GM10266 (cell line): ENCODE results near the gene THEM5.

Source experiments
- DNase-seq: peaks from one replicate; pipeline ENCODE4 v3.0.0; 2012; ENCODE audit errors: extremely low spot score
- TF ChIP-seq, protein P1 (sequence below): IDR thresholded peaks from 2 replicates; pipeline ENCODE4 v1.5.1; 2012; ENCODE audit warnings: mild to moderate bottlenecking, low read depth; ENCODE audit not compliant: control insufficient read depth, insufficient read depth; ENCODE audit errors: missing control alignments

The THEM5 gene

GRCh38 chr1:151811181-151811580 lies 42.3 kb downstream of the THEM5 start:
- TF ChIP-seq, protein P1, sequence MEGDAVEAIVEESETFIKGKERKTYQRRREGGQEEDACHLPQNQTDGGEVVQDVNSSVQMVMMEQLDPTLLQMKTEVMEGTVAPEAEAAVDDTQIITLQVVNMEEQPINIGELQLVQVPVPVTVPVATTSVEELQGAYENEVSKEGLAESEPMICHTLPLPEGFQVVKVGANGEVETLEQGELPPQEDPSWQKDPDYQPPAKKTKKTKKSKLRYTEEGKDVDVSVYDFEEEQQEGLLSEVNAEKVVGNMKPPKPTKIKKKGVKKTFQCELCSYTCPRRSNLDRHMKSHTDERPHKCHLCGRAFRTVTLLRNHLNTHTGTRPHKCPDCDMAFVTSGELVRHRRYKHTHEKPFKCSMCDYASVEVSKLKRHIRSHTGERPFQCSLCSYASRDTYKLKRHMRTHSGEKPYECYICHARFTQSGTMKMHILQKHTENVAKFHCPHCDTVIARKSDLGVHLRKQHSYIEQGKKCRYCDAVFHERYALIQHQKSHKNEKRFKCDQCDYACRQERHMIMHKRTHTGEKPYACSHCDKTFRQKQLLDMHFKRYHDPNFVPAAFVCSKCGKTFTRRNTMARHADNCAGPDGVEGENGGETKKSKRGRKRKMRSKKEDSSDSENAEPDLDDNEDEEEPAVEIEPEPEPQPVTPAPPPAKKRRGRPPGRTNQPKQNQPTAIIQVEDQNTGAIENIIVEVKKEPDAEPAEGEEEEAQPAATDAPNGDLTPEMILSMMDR = no peak
- DNase-seq = no peak

DNA sequence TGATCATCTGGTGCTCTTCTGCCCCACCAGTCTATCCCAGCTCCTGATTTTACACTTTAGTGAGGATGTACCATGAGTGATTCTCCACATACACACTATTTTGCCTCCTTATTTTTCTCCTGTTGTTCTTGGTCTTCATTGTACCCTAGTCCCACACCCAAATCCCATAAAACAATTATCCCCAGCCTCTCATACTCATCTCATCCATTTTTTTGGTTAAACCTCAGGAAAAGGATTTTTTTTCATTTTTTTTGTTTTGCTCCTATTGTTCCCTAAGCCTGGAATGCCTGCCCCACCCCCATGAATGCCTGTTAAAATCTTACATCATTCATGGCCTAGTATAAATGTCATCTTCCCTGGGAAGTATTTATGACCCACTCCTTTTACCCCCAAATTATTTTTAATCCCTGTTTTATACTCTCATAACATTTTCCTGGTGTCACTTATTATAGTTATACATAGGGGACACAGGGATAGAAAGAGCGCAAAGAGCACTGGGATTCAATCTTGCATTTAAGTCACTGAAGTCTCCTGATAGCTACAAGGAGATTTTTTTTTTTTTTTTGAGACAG lies 43.4 kb downstream of the THEM5 start:
- TF ChIP-seq, protein P1 = no peak
- no peak for DNase-seq

DNA sequence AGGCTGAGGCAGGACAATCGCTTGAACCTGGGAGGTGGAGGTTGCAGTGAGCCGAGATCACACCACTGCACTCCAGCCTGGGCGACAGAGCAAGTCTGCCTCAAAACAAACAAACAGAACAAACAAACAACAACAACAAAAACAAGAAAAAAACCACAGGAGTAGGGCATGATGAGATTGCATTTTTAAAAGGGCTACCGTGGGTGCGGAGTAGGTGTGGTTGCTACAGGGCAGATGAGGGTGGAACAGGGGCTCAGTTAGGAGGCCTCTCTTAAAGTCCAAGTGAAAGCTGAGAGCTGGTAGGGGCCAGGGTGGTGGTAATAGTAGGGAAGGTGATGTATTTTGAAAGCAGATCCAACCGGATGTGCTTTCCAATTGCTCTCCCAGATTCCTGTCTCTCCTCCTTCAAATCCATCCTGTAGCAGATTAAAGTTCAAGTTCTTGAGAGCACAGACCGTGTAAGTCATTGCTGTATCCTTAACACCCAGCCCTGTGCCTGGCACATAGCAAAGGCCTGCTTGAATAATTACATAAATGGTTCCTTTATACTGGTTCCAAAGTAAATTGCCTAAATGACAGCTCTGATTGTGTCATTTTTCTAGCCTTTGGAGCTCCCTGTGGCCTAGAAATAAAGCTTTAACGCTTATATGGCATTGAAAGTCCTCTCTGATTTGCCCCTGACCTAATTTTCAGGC lies 44.1 kb downstream of the THEM5 start:
- DNase-seq = no peak
- TF ChIP-seq, protein P1 = no peak

GRCh38 chr1:151807766-151808165 lies 45.7 kb downstream of the THEM5 start:
- no peak for DNase-seq
- TF ChIP-seq, protein P1 = no peak

- TF ChIP-seq, protein P1 = no peak
- no peak for DNase-seq
These were observed 46.4 kb downstream of the THEM5 start for GRCh38 chr1:151807131-151807530.

GRCh38 chr1:151806170-151806569 lies 47.3 kb downstream of the THEM5 start:
- DNase-seq = no peak
- TF ChIP-seq, protein P1 = no peak

DNA sequence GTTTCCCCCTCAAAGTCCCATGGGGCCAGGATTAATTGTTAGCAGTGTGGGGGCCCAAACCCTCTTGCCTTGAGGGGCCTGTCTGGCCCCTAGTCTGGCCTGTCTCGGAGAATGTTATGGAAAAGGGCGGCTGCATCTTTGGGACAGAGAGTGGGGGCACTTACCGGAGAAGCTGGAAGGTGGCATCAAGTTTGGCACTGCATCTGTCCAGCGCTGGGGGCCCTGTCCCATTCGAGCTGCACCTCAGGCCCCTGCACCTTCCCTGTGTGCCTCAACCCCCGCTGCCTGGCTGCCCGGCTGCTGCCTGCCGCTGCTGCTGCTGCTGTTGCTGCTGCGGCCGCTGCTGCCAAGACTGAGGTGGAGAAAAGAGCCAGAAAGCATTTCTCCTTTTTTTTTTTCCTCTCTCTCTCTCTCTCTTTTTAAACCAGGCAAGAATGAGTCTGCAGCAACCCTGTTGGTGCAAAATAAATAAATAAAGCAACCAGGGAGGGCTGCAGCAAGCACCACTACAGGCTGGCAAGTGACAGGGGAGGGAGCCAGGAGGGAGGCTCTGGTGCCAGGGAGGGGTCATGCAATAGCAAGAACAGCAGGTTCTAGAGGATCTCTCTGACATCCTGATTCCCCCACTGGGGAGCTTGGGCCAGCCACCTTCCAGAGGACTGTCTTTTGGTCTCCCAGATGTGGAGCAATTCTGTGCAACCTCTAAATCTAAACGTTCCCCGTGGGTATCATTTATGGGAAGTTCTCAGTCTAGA lies 48.3 kb downstream of the THEM5 start, which contains the start of gene LINGO4:
TSS of gene LINGO4 (minus strand) at position 354 of the 755 bp plus-strand sequence. CDS start 2,715 bp downstream, outside the sequence.
- DNase-seq = no peak
- TF ChIP-seq, protein P1 = no peak
